GM12872 (cell line): Measurements from ENCODE around the gene RFPL1.

Experiments
- CTCF ChIP-seq: IDR thresholded peaks from 3 replicates; pipeline ENCODE4 v1.5.1; 2011; ENCODE audit warnings: low read depth, mild to moderate bottlenecking, low read length, moderate library complexity; ENCODE audit not compliant: insufficient read depth

Gene RFPL1

GRCh38 chr22:29487426-29487986 lies 49.1 kb downstream of the RFPL1 start:
- no peak for TF ChIP-seq CTCF

GRCh38 chr22:29491012-29491411 lies 52.6 kb downstream of the RFPL1 start:
- no peak for TF ChIP-seq CTCF
